Kidney (tissue), 14 donors: ENCODE results near the gene HIC1. TPM values are rescaled to one million over a fixed set of nuclear protein-coding genes. Genes with fewer than 3 reads are reported as not detected.

Experiments used
- DNase-seq, 5 donors: peaks; one replicate each; pipeline ENCODE4 v3.0.0-alpha.2; 2013 to 2020
- FAIRE-seq: peaks from 2 replicates; lab custom pipeline; 2012; peaks lifted over from hg19 to GRCh38; lab: Jason Lieb, UNC
- H3K27ac ChIP-seq, 2 donors: one replicate each; pipeline ENCODE4 v1.7.0; 2013; ENCODE audit warnings: low read depth in 2 of 2, low read length in 2 of 2, inconsistent platforms in 1 of 2
- H3K27me3 ChIP-seq: one replicate; pipeline ENCODE4 v1.7.1; 2013; ENCODE audit warnings: low read length, inconsistent platforms; ENCODE audit not compliant: control insufficient read depth, insufficient read depth
- H3K36me3 ChIP-seq, 3 donors: one replicate each; pipeline versions ENCODE4 v1.7.0 to v1.7.1; 2013; ENCODE audit warnings: low read length in 3 of 3, control low read depth in 1 of 3, inconsistent platforms in 1 of 3; ENCODE audit not compliant: insufficient read depth in 3 of 3, control insufficient read depth in 2 of 3
- H3K4me1 ChIP-seq, 3 donors: one replicate each; pipeline versions ENCODE4 v1.7.0 to v1.7.1; 2013; ENCODE audit warnings: low read length in 3 of 3, inconsistent platforms in 1 of 3, low read depth in 1 of 3; ENCODE audit not compliant: control insufficient read depth in 2 of 3, insufficient read depth in 2 of 3
- H3K4me3 ChIP-seq, 3 donors: one replicate each; pipeline versions ENCODE4 v1.7.0 to v1.8.1; 2013; ENCODE audit warnings: low read length in 3 of 3, control low read depth in 1 of 3, inconsistent platforms in 1 of 3
- H3K9ac ChIP-seq, 3 donors: one replicate each; pipeline versions ENCODE4 v1.7.0 to v1.7.1; 2013; ENCODE audit warnings: low read length in 3 of 3, control low read depth in 1 of 3, inconsistent platforms in 1 of 3
- H3K9me3 ChIP-seq, 3 donors: one replicate each; pipeline versions ENCODE4 v1.7.0 to v1.7.1; 2013; ENCODE audit warnings: low read length in 3 of 3, control low read depth in 1 of 3, inconsistent platforms in 1 of 3; ENCODE audit not compliant: control insufficient read depth in 2 of 3, insufficient read depth in 1 of 3
- CTCF ChIP-seq: IDR thresholded peaks from 3 replicates; pipeline ENCODE4 v1.5.1; 2012; ENCODE audit warnings: mild to moderate bottlenecking, moderate library complexity, borderline replicate concordance; ENCODE audit not compliant: insufficient read depth; ENCODE audit errors: extremely low read depth
- intact Hi-C: fragments of 100-400 bp; cut with DNase I; formaldehyde crosslinking; loops from one replicate; pipeline ENCODE4 v1.11.1; 2022
- polyA plus RNA-seq: library from polyadenylated mRNA; stranded (reverse); fragments of 350-450 nt; fragmentation: Illumina TruSeq; extraction: RNeasy Lipid Tissue Mini Kit (QIAGEN cat#74804); gene quantifications from one replicate; pipeline ENCODE4 v1.2.3, GENCODE V29; 2014; ENCODE audit warnings: low read depth, low replicate concordance; ENCODE audit not compliant: insufficient read depth
- total RNA-seq: library from RNA; stranded (reverse); fragmentation: NEBNext Ultra II Directional; extraction: Animal tissue kit (Norgen Biotek cat#: 25700); gene quantifications from one replicate; pipeline ENCODE4 v1.2.1, GENCODE V29; 2021
- donor health status: control.
- donor health status: control.
- donor health status: control.
- donor health status: control.
- donor health status: control.
- donor health status: DM: yes; HTN: yes; CAD: no.
- donor health status: Normal renal cell carcinoma (clear cell type).

The HIC1 gene
- total and polyA plus RNA-seq, 2 donors from 2014 or later, result 2.7 to 13.0 TPM

GRCh38 chr17:2013994-2014317, 40.9 kb upstream of the HIC1 start:
- no peak for TF ChIP-seq CTCF
- Histone ChIP-seq H3K27ac (no peak overlapping the region), H3K27me3 (peaks cover 2% of the 10 kb centered on the region), H3K9ac (no peak overlapping the region), H3K36me3 (no peaks in the 10 kb centered on the region), H3K9me3 (no peaks in the 10 kb centered on the region), H3K4me1 (peaks cover 0 to 23% (median 0%) of the 10 kb centered on the region in 3 donors), H3K4me3 (no peak overlapping the region)
- no peak for FAIRE-seq
- intact Hi-C loops, result no loop called here
- no peak for DNase-seq

GRCh38 chr17:2015314-2015713, 39.6 kb upstream of the HIC1 start:
- Histone ChIP-seq H3K9me3 (no peaks in the 10 kb centered on the region), H3K36me3 (no peaks in the 10 kb centered on the region), H3K4me3 (no peak overlapping the region), H3K27me3 (peaks cover 2% of the 10 kb centered on the region), H3K9ac (no peak overlapping the region), H3K4me1 (peaks cover 0 to 23% (median 0%) of the 10 kb centered on the region in 3 donors), H3K27ac (no peak overlapping the region)
- intact Hi-C loops, result no loop called here
- no peak for FAIRE-seq
- no peak for TF ChIP-seq CTCF
- no peak for DNase-seq

GRCh38 chr17:2016494-2016893, 38.4 kb upstream of the HIC1 start:
- Histone ChIP-seq H3K27me3 (peaks cover 2% of the 10 kb centered on the region), H3K27ac (no peak overlapping the region), H3K9ac (no peak overlapping the region), H3K4me3 (no peak overlapping the region), H3K36me3 (no peaks in the 10 kb centered on the region), H3K9me3 (no peaks in the 10 kb centered on the region), H3K4me1 (peaks cover 0 to 22% (median 0%) of the 10 kb centered on the region in 3 donors)
- no peak for FAIRE-seq
- intact Hi-C loops, result no loop called here
- no peak for TF ChIP-seq CTCF
- no peak for DNase-seq
